ENCODE data around the gene TRIM38. TPM values are rescaled to one million over a fixed set of nuclear protein-coding genes. Genes with fewer than 3 reads are reported as not detected.

The TRIM38 gene
- total RNA-seq, 3 donors from 2014 or later = 11.4 to 15.8 (median 12.6) TPM

DNA sequence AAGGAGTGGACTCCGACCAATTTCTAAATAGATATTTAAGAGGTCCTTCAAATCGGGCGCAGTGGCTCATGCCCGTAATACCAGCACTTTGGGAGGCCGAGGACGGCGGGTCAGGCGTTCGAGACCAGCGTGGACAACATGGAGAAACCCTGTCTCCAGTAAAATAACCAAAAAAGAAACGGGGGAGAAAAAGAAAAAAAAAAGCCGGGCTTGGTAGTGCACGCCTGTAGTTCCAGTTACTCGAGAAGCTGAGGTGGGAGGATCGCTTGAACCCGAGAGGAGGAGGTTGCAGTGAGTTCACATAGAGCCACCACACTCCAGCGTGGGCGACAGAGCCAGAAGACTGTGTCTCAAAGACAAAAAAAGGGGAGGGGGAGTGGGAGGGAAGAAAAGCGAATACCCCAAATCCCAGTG, 71.3 kb downstream of the TRIM38 start:
- DNase-seq = peak in 2 of 3 donors; percentile 62
- intact Hi-C loops (cut with DNase I, micrococcal nuclease) = no loop called here
- Histone ChIP-seq H3K4me3 (no peak overlapping the region), H3K9me3 (no peaks in the 10 kb centered on the region), H3K36me3 (ENCODE audit: low read depth) (no peaks in the 10 kb centered on the region), H3K4me1 (ENCODE audit: low read depth) (peaks cover 10% of the 10 kb centered on the region)
- ATAC-seq = peak; percentile 2
- TF ChIP-seq CTCF (IDR thresholded peaks at IDR 0.05) = no peak

DNA sequence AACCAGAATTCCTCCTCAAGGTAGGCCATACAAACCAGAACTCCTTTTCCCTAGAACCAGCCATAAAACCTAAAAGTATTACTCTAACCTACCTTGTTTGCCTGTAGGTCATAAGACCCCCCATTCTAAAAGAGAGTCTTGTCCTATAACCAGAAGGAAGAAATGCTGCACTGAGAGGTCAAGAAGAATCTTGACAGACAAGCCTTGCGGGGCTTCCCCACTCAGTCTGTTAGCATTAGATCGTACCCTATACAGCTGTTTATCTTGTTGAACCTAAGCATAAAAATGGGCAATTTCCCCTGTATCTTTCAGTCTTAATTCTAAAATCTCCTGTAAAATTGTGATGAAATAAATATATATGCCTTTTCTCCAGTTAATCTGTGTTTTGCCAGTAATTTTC, 72.3 kb downstream of the TRIM38 start:
- TF ChIP-seq CTCF (IDR thresholded peaks at IDR 0.05) = no peak
- ATAC-seq (no peak), DNase-seq (no peak)
- no peak overlapping the region for H3K4me3 ChIP-seq
- peaks cover 10% of the 10 kb centered on the region for H3K4me1 ChIP-seq (ENCODE audit: low read depth)
- H3K36me3 ChIP-seq (ENCODE audit: low read depth) = no peaks in the 10 kb centered on the region
- H3K9me3 ChIP-seq = no peaks in the 10 kb centered on the region
- intact Hi-C loops (cut with DNase I, micrococcal nuclease) = no loop called here

Other genes starting within 250 kb of the TRIM38 start
- gene SLC17A4, start 208.1 kb upstream of the TRIM38 start, total RNA-seq = 100 to 1,000 TPM in 1 of 3 donors, 10 to 100 TPM in 2; 30.2 to 107 (median 40.1) TPM
- gene SLC17A1, start 130.8 kb upstream of the TRIM38 start, total RNA-seq = not detected
- not detected for gene SLC17A3, start 88.6 kb upstream of the TRIM38 start, total RNA-seq
- gene SLC17A2, start 32.1 kb upstream of the TRIM38 start, total RNA-seq = not detected
- gene HFE, start 124.6 kb downstream of the TRIM38 start, total RNA-seq = 10 to 100 TPM in 2 of 3 donors, 1 to 10 TPM in 1; 8.9 to 12.0 (median 11.1) TPM